Measurements from ENCODE around the gene WASF1.

The WASF1 gene

GRCh38 chr6:110095935-110096334, 83.5 kb downstream of the WASF1 start:
- H3K18ac ChIP-seq (ENCODE audit: low read length) = no peak overlapping the region
- H3K4me2 ChIP-seq (ENCODE audit: insufficient read depth, low read length, poor library complexity, severe bottlenecking) = no peak overlapping the region
- no CpG with 5 or more reads among the region's 1 CpG for WGBS, 2 donors (ENCODE audit: extremely low coverage in 2 of 2, insufficient read length in 2 of 2, insufficient replicate concordance in 1 of 2)
- no peak overlapping the region for H4K8ac ChIP-seq (ENCODE audit: low read depth, low read length)
- H3K36me3 ChIP-seq (replicated peaks in 1 of 2; ENCODE audit: control insufficient read depth in 2 of 2, insufficient read depth in 2 of 2, low read length in 2 of 2) = peaks cover 6 to 39% of the 10 kb centered on the region in 2 donors
- no peaks in the 10 kb centered on the region for H3K9me3 ChIP-seq (replicated peaks in 1 of 2; ENCODE audit: control insufficient read depth in 2 of 2, insufficient read depth in 1 of 2, low read depth in 1 of 2, low read length in 2 of 2)
- no peak overlapping the region for H2BK120ac ChIP-seq (ENCODE audit: low read depth, low read length)
- peaks cover 0 to 17% of the 10 kb centered on the region in 2 donors for H3K4me1 ChIP-seq (ENCODE audit: control insufficient read depth in 2 of 2, insufficient read depth in 1 of 2, low read depth in 1 of 2, low read length in 2 of 2)
- H3K14ac ChIP-seq (ENCODE audit: low read length) = no peak overlapping the region
- H3K23ac ChIP-seq (ENCODE audit: low read depth, low read length, poor library complexity) = no peak overlapping the region
- H2AFZ ChIP-seq (ENCODE audit: low read length) = no peak overlapping the region
- H2BK5ac ChIP-seq (ENCODE audit: low read length) = no peak overlapping the region
- no peak overlapping the region for H3K4ac ChIP-seq (ENCODE audit: low read length)
- H3K9ac ChIP-seq (ENCODE audit: low read depth, low read length, poor library complexity) = no peak overlapping the region
- no peak overlapping the region for H3K4me3 ChIP-seq (ENCODE audit: low read length in 2 of 2)
- no peaks in the 10 kb centered on the region for H3K79me1 ChIP-seq (ENCODE audit: low read depth, low read length)
- no peak overlapping the region for H2BK12ac ChIP-seq (ENCODE audit: low read length)
- no peak overlapping the region for H2BK15ac ChIP-seq (ENCODE audit: low read length)
- H2AK5ac ChIP-seq (ENCODE audit: low read depth, low read length) = no peak overlapping the region
- H3K27ac ChIP-seq (replicated peaks; ENCODE audit: low read length) = no peak overlapping the region
- H4K91ac ChIP-seq (ENCODE audit: low read depth, low read length, poor library complexity) = no peak overlapping the region
- no peak for DNase-seq (ENCODE audit: low spot score)
- H3K27me3 ChIP-seq (ENCODE audit: control insufficient read depth in 3 of 3, insufficient read depth in 3 of 3, low read depth in 1 of 3, low read length in 3 of 3) = no peaks in the 10 kb centered on the region

GRCh38 chr6:110095101-110095500, 84.4 kb downstream of the WASF1 start:
- no peak overlapping the region for H3K4me2 ChIP-seq (ENCODE audit: insufficient read depth, low read length, poor library complexity, severe bottlenecking)
- H4K8ac ChIP-seq (ENCODE audit: low read depth, low read length) = no peak overlapping the region
- H2AFZ ChIP-seq (ENCODE audit: low read length) = no peak overlapping the region
- no peak overlapping the region for H4K91ac ChIP-seq (ENCODE audit: low read depth, low read length, poor library complexity)
- peaks cover 0 to 17% of the 10 kb centered on the region in 2 donors for H3K4me1 ChIP-seq (ENCODE audit: control insufficient read depth in 2 of 2, insufficient read depth in 1 of 2, low read depth in 1 of 2, low read length in 2 of 2)
- H2BK15ac ChIP-seq (ENCODE audit: low read length) = no peak overlapping the region
- no peak overlapping the region for H2BK12ac ChIP-seq (ENCODE audit: low read length)
- H2AK5ac ChIP-seq (ENCODE audit: low read depth, low read length) = no peak overlapping the region
- no peaks in the 10 kb centered on the region for H3K79me1 ChIP-seq (ENCODE audit: low read depth, low read length)
- no peak for DNase-seq (ENCODE audit: low spot score)
- H3K23ac ChIP-seq (ENCODE audit: low read depth, low read length, poor library complexity) = no peak overlapping the region
- no peak overlapping the region for H3K9ac ChIP-seq (ENCODE audit: low read depth, low read length, poor library complexity)
- no peaks in the 10 kb centered on the region for H3K27me3 ChIP-seq (ENCODE audit: control insufficient read depth in 3 of 3, insufficient read depth in 3 of 3, low read depth in 1 of 3, low read length in 3 of 3)
- H2BK5ac ChIP-seq (ENCODE audit: low read length) = no peak overlapping the region
- no CpG with 5 or more reads among the region's 1 CpG for WGBS, 2 donors (ENCODE audit: extremely low coverage in 2 of 2, insufficient read length in 2 of 2, insufficient replicate concordance in 1 of 2)
- H3K14ac ChIP-seq (ENCODE audit: low read length) = no peak overlapping the region
- no peak overlapping the region for H3K18ac ChIP-seq (ENCODE audit: low read length)
- H3K27ac ChIP-seq (replicated peaks; ENCODE audit: low read length) = no peak overlapping the region
- H3K4ac ChIP-seq (ENCODE audit: low read length) = no peak overlapping the region
- no peak overlapping the region for H3K4me3 ChIP-seq (ENCODE audit: low read length in 2 of 2)
- H3K36me3 ChIP-seq (replicated peaks in 1 of 2; ENCODE audit: control insufficient read depth in 2 of 2, insufficient read depth in 2 of 2, low read length in 2 of 2) = peaks cover 4 to 31% of the 10 kb centered on the region in 2 donors
- no peaks in the 10 kb centered on the region for H3K9me3 ChIP-seq (replicated peaks in 1 of 2; ENCODE audit: control insufficient read depth in 2 of 2, insufficient read depth in 1 of 2, low read depth in 1 of 2, low read length in 2 of 2)
- no peak overlapping the region for H2BK120ac ChIP-seq (ENCODE audit: low read depth, low read length)

- no peak overlapping the region for H3K18ac ChIP-seq (ENCODE audit: low read length)
- WGBS, 2 donors (ENCODE audit: extremely low coverage in 2 of 2, insufficient read length in 2 of 2, insufficient replicate concordance in 1 of 2) = no CpG with 5 or more reads among the region's 1 CpG
Observed at GRCh38 chr6:110093981-110094380, 85.5 kb downstream of the WASF1 start.

GRCh38 chr6:110090876-110091275, 88.6 kb downstream of the WASF1 start:
- H3K23ac ChIP-seq (ENCODE audit: low read depth, low read length, poor library complexity) = no peak overlapping the region
- H3K27me3 ChIP-seq (ENCODE audit: control insufficient read depth in 3 of 3, insufficient read depth in 3 of 3, low read depth in 1 of 3, low read length in 3 of 3) = no peaks in the 10 kb centered on the region
- H2BK5ac ChIP-seq (ENCODE audit: low read length) = no peak overlapping the region
- no peak overlapping the region for H2AK5ac ChIP-seq (ENCODE audit: low read depth, low read length)
- no peak overlapping the region for H2BK15ac ChIP-seq (ENCODE audit: low read length)
- no peaks in the 10 kb centered on the region for H3K9me3 ChIP-seq (replicated peaks in 1 of 2; ENCODE audit: control insufficient read depth in 2 of 2, insufficient read depth in 1 of 2, low read depth in 1 of 2, low read length in 2 of 2)
- H2AFZ ChIP-seq (ENCODE audit: low read length) = no peak overlapping the region
- H3K14ac ChIP-seq (ENCODE audit: low read length) = no peak overlapping the region
- H3K4me3 ChIP-seq (ENCODE audit: low read length in 2 of 2) = no peak overlapping the region
- no peak overlapping the region for H4K91ac ChIP-seq (ENCODE audit: low read depth, low read length, poor library complexity)
- H3K36me3 ChIP-seq (replicated peaks in 1 of 2; ENCODE audit: control insufficient read depth in 2 of 2, insufficient read depth in 2 of 2, low read length in 2 of 2) = peaks cover 0 to 12% of the 10 kb centered on the region in 2 donors
- H3K27ac ChIP-seq (replicated peaks; ENCODE audit: low read length) = no peak overlapping the region
- peaks cover 0 to 1% of the 10 kb centered on the region in 2 donors for H3K4me1 ChIP-seq (ENCODE audit: control insufficient read depth in 2 of 2, insufficient read depth in 1 of 2, low read depth in 1 of 2, low read length in 2 of 2)
- H3K79me1 ChIP-seq (ENCODE audit: low read depth, low read length) = no peaks in the 10 kb centered on the region
- no peak overlapping the region for H2BK120ac ChIP-seq (ENCODE audit: low read depth, low read length)
- H3K9ac ChIP-seq (ENCODE audit: low read depth, low read length, poor library complexity) = no peak overlapping the region
- H2BK12ac ChIP-seq (ENCODE audit: low read length) = no peak overlapping the region
- H3K4me2 ChIP-seq (ENCODE audit: insufficient read depth, low read length, poor library complexity, severe bottlenecking) = no peak overlapping the region
- no peak overlapping the region for H3K4ac ChIP-seq (ENCODE audit: low read length)
- no peak overlapping the region for H3K18ac ChIP-seq (ENCODE audit: low read length)
- DNase-seq (ENCODE audit: low spot score) = no peak
- H4K8ac ChIP-seq (ENCODE audit: low read depth, low read length) = no peak overlapping the region

More at GRCh38 chr6:110093981-110094380, 85.5 kb downstream of the WASF1 start:
- Histone ChIP-seq H2BK5ac (ENCODE audit: low read length) (no peak overlapping the region), H3K79me1 (ENCODE audit: low read depth, low read length) (no peaks in the 10 kb centered on the region), H2AK5ac (ENCODE audit: low read depth, low read length) (no peak overlapping the region), H2BK120ac (ENCODE audit: low read depth, low read length) (no peak overlapping the region), H3K27ac (replicated peaks; ENCODE audit: low read length) (no peak overlapping the region), H4K8ac (ENCODE audit: low read depth, low read length) (no peak overlapping the region), H3K9ac (ENCODE audit: low read depth, low read length, poor library complexity) (no peak overlapping the region), H3K4me3 (ENCODE audit: low read length in 2 of 2) (no peak overlapping the region), H3K14ac (ENCODE audit: low read length) (no peak overlapping the region), H3K9me3 (replicated peaks in 1 of 2; ENCODE audit: control insufficient read depth in 2 of 2, insufficient read depth in 1 of 2, low read depth in 1 of 2, low read length in 2 of 2) (no peaks in the 10 kb centered on the region), H3K4me1 (ENCODE audit: control insufficient read depth in 2 of 2, insufficient read depth in 1 of 2, low read depth in 1 of 2, low read length in 2 of 2) (peaks cover 0 to 17% of the 10 kb centered on the region in 2 donors), H2BK15ac (ENCODE audit: low read length) (no peak overlapping the region), H4K91ac (ENCODE audit: low read depth, low read length, poor library complexity) (no peak overlapping the region), H2BK12ac (ENCODE audit: low read length) (no peak overlapping the region), H3K36me3 (replicated peaks in 1 of 2; ENCODE audit: control insufficient read depth in 2 of 2, insufficient read depth in 2 of 2, low read length in 2 of 2) (peaks cover 4 to 19% of the 10 kb centered on the region in 2 donors), H3K4ac (ENCODE audit: low read length) (no peak overlapping the region), H2AFZ (ENCODE audit: low read length) (no peak overlapping the region), H3K23ac (ENCODE audit: low read depth, low read length, poor library complexity) (no peak overlapping the region), H3K27me3 (ENCODE audit: control insufficient read depth in 3 of 3, insufficient read depth in 3 of 3, low read depth in 1 of 3, low read length in 3 of 3) (no peaks in the 10 kb centered on the region), H3K4me2 (ENCODE audit: insufficient read depth, low read length, poor library complexity, severe bottlenecking) (no peak overlapping the region)
- no peak for DNase-seq (ENCODE audit: low spot score)
